K562 (cell line): Measurements from ENCODE around the gene IQCE. TPM values are rescaled to one million over a fixed set of nuclear protein-coding genes. Genes with fewer than 3 reads are reported as not detected.

Source experiments
- ATAC-seq: fragments of 200-7000 bp; cut with Tn5 transposase; 3 replicates; pipeline ENCODE4 v1.9.1; 2020; ENCODE audit warnings: moderate library complexity
- BruUV-seq: library from RNA; stranded (reverse); fragments of 400-500 nt; replicated peaks from 2 replicates; lab custom pipeline; 2021; lab: Mats Ljungman, UMichigan
- CTCF ChIA-PET: fragments of 300-600 bp; formaldehyde crosslinking; extraction: SDS; loops from one replicate; lab custom pipeline; 2021; ENCODE audit warnings: low intra/inter-chr PET ratio; lab: Yijun Ruan, JAX
- POLR2A ChIA-PET: fragments of 300-600, 350-650 bp; sonication (Branson Sonifier 250); formaldehyde crosslinking; extraction: SDS; loops from one replicate; lab custom pipeline; 2021; ENCODE audit warnings: antibody characterized with exemption, inconsistent platforms; lab: Yijun Ruan, JAX
- DNase-seq, 4 experiments: peaks; one replicate each; pipeline versions ENCODE4 v3.0.0 to v3.0.0-alpha.2; 2011 to 2018; ENCODE audit warnings: low spot score in 3 of 4, mixed read lengths in 3 of 4; ENCODE audit errors: extremely low read depth in 1 of 4
- FAIRE-seq: peaks from 2 replicates; lab custom pipeline; 2011; peaks lifted over from hg19 to GRCh38; lab: Jason Lieb, UNC
- H2AFZ ChIP-seq: 2 replicates; pipeline ENCODE4 v1.6.0; 2011; ENCODE audit warnings: low read depth, low read length, control low read depth, inconsistent platforms
- H3K27ac ChIP-seq: fragments of 200-600 bp; 3 replicates; pipeline ENCODE4 v1.8.0; 2011; ENCODE audit warnings: low read depth, mild to moderate bottlenecking, control low read depth, inconsistent platforms, low read length, moderate library complexity, mixed read lengths; ENCODE audit errors: extremely low read depth
- H3K27me3 ChIP-seq, 2 experiments: fragments of 300-600 bp in 1 of 2; 2 replicates in 1 of 2; 3 replicates in 1 of 2; pipeline versions ENCODE4 v1.6.0 to v1.8.0; 2011; ENCODE audit warnings: inconsistent platforms in 2 of 2, low read length in 2 of 2, mild to moderate bottlenecking in 1 of 2, mixed read lengths in 1 of 2, moderate library complexity in 1 of 2; ENCODE audit not compliant: control insufficient read depth in 2 of 2, insufficient read depth in 2 of 2
- H3K36me3 ChIP-seq: fragments of 300-600 bp; 3 replicates; pipeline ENCODE4 v1.8.0; 2011; ENCODE audit warnings: mild to moderate bottlenecking, low read length, inconsistent platforms; ENCODE audit not compliant: control insufficient read depth, insufficient read depth
- H3K4me1 ChIP-seq, 2 experiments: fragments of 200-600 bp in 1 of 2; replicated peaks in 1 of 2; 2 replicates in 1 of 2; 3 replicates in 1 of 2; pipeline versions ENCODE4 v1.5.1 to v1.8.0; 2011; ENCODE audit warnings: inconsistent platforms in 2 of 2, low read length in 2 of 2, mild to moderate bottlenecking in 1 of 2, mixed read lengths in 1 of 2, moderate library complexity in 1 of 2; ENCODE audit not compliant: control insufficient read depth in 2 of 2, insufficient read depth in 2 of 2
- H3K4me2 ChIP-seq: 2 replicates; pipeline ENCODE4 v1.6.1; 2011; ENCODE audit warnings: low read length, control low read depth, inconsistent platforms, mixed read lengths; ENCODE audit not compliant: insufficient read depth
- H3K4me3 ChIP-seq: fragments of 200-600 bp; sonication (generic), shearing (Covaris generic); 2 replicates; pipeline ENCODE4 v1.5.1; 2016; ENCODE audit warnings: control low read depth, inconsistent platforms
- H3K79me2 ChIP-seq: fragments of 200-600 bp; 3 replicates; pipeline ENCODE4 v1.8.0; 2011; ENCODE audit warnings: low read length, inconsistent platforms; ENCODE audit not compliant: control insufficient read depth, insufficient read depth
- H3K9ac ChIP-seq, 2 experiments: 2 replicates each; pipeline versions ENCODE4 v1.6.0 to v1.6.1; 2011; ENCODE audit warnings: low read depth in 2 of 2, low read length in 2 of 2, control low read depth in 1 of 2, inconsistent platforms in 1 of 2, mild to moderate bottlenecking in 1 of 2, mixed read lengths in 1 of 2; ENCODE audit not compliant: insufficient read depth in 1 of 2
- H3K9me1 ChIP-seq: one replicate; pipeline ENCODE4 v1.6.0; 2011; ENCODE audit warnings: inconsistent platforms, mild to moderate bottlenecking, low read length, moderate library complexity; ENCODE audit not compliant: control insufficient read depth, insufficient read depth
- H3K9me3 ChIP-seq: replicated peaks from 2 replicates; pipeline ENCODE4 v1.5.1; 2011; ENCODE audit warnings: low read depth, low read length, inconsistent platforms; ENCODE audit not compliant: control insufficient read depth, insufficient read depth
- H4K20me1 ChIP-seq: replicated peaks from 2 replicates; pipeline ENCODE4 v1.6.1; 2011; ENCODE audit warnings: low read length, inconsistent platforms, mixed read lengths; ENCODE audit not compliant: control insufficient read depth, insufficient read depth
- ADNP ChIP-seq: fragments of 200-800 bp; sonication (Bioruptor generic); IDR thresholded peaks from 2 replicates; pipeline ENCODE4 v1.6.1; 2016; ENCODE audit warnings: missing genetic modification characterization, missing compliant biosample characterization
- BHLHE40 ChIP-seq: IDR thresholded peaks from 2 replicates; pipeline ENCODE4 v1.6.1; 2011; ENCODE audit warnings: low read length, improper control_type of control experiment
- CREM ChIP-seq: IDR thresholded peaks from 2 replicates; pipeline ENCODE4 v1.6.1; 2014; ENCODE audit warnings: antibody characterized with exemption, low read depth
- EGR1 ChIP-seq: fragments of 450-650 bp; conservative IDR thresholded peaks from 2 replicates; pipeline ENCODE4 v1.6.1; 2017; ENCODE audit warnings: mild to moderate bottlenecking
- ELF2 ChIP-seq: fragments of 250-450 bp; sonication (Bioruptor Pico); IDR thresholded peaks from 2 replicates; pipeline ENCODE4 v1.5.0; 2021; ENCODE audit warnings: mild to moderate bottlenecking
- MCM7 ChIP-seq, 2 experiments: fragments of 450-650 bp; IDR thresholded peaks; 2 replicates each; pipeline ENCODE4 v1.6.1; 2016 to 2018
- SETDB1 ChIP-seq: IDR thresholded peaks from one replicate; pipeline ENCODE4 v1.6.1; 2012; ENCODE audit warnings: low read length, control low read depth, inconsistent platforms
- SMAD2 ChIP-seq: fragments of 150-350 bp; IDR thresholded peaks from 2 replicates; pipeline ENCODE4 v1.6.1; 2014; ENCODE audit warnings: low read depth, mild to moderate bottlenecking, low read length
- SOX6 ChIP-seq: fragments of 450-650 bp; IDR thresholded peaks from 2 replicates; pipeline ENCODE4 v1.6.1; 2014; ENCODE audit warnings: mild to moderate bottlenecking
- STAG1 ChIP-seq: sonication (generic); formaldehyde crosslinking; IDR thresholded peaks from 2 replicates; pipeline ENCODE4 v1.5.0; 2020; ENCODE audit warnings: missing genetic modification reagents, borderline replicate concordance
- ZNF175 ChIP-seq: fragments of 200-800 bp; sonication (Bioruptor generic); IDR thresholded peaks from 2 replicates; pipeline ENCODE4 v1.6.1; 2016; ENCODE audit warnings: low read depth, mild to moderate bottlenecking, missing genetic modification characterization, missing compliant biosample characterization
- WGBS: fragments of 100-300 bp; shearing (Covaris generic); methylation state at CpG from one replicate; pipeline ENCODE4 v1.1.6; 2016; ENCODE audit warnings: low coverage, mixed read lengths; ENCODE audit not compliant: insufficient coverage; ENCODE audit errors: missing lambda C conversion rate; 5-methylcytosine and 5-hydroxymethylcytosine counted together
- in situ Hi-C: fragments of 300-500 bp; cut with MboI; formaldehyde crosslinking; loops from 4 replicates; pipeline ENCODE4 v1.15.0; 2018; ENCODE audit warnings: inconsistent platforms, mixed read lengths
- intact Hi-C: fragments of 100-400 bp; cut with micrococcal nuclease; formaldehyde crosslinking; loops from 2 replicates; pipeline ENCODE4 v1.14.2; 2022
- polyA plus RNA-seq, 8 experiments: library from polyadenylated mRNA; depleted of rRNA in 4 of 8; stranded (reverse) in 5 of 8; unstranded in 3 of 8; fragments of >200 nt; fragmentation: Nextera tagmentation in 2 of 8; fragmentation: Illumina TruSeq in 1 of 8; extraction: Ambion mirVana in 2 of 8; extraction: Trizol in 1 of 8; gene quantifications; 2 replicates each; pipeline versions ENCODE4 v1.2.1 to v1.2.3, GENCODE V29; 2011 to 2014; ENCODE audit warnings: inconsistent platforms in 1 of 8, missing spikeins in 1 of 8
- total RNA-seq, 7 experiments: library from RNA; depleted of rRNA in 6 of 7; stranded (reverse); fragments of >200 nt in 6 of 7; fragmentation: Illumina TruSeq in 2 of 7; extraction: Trizol in 2 of 7; gene quantifications; 2 replicates each; pipeline versions ENCODE4 v1.2.1 to v1.2.3, GENCODE V29; 2011 to 2021; ENCODE audit warnings: low replicate concordance in 1 of 7

The IQCE gene
- total and polyA plus RNA-seq, 9 of the 15 experiments (the other 6 are each of a cell fraction or from before 2014, with no cell fraction given), result 0.18 to 8.5 (median 4.2) TPM

GRCh38 chr7:2629746-2630681 lies 71.2 kb downstream of the IQCE start:
- ChIA-PET POLR2A (no interaction called here), CTCF (no interaction called here)
- Histone ChIP-seq H3K79me2 (no peaks in the 10 kb centered on the region; the same call in 2 of the 3 replicates), H3K4me3 (no peak overlapping the region), H3K27ac (no peak overlapping the region), H3K36me3 (no peaks in the 10 kb centered on the region), H3K4me1 (peaks cover 22 to 56% of the 10 kb centered on the region in 2 experiments), H3K9ac (peak overlapping the region in 1 of 2 experiments; percentile 36; a peak in 2 of 4 replicates), H3K27me3 (no peaks in the 10 kb centered on the region), H2AFZ (no peak overlapping the region), H3K9me3 (no peaks in the 10 kb centered on the region), H3K4me2 (no peak overlapping the region), H3K9me1 (no peaks in the 10 kb centered on the region), H4K20me1 (peaks cover 1% of the 10 kb centered on the region; the same call in 1 of the 2 replicates)
- no TSS peak for BruUV-seq
- 46% methylated on average over 21 of the region's 21 CpGs for WGBS
- ATAC-seq (no peak), FAIRE-seq (no peak), DNase-seq (no peak)
- no peak for TF ChIP-seq MCM7 (IDR thresholded peaks at IDR 0.05)
- TF ChIP-seq SETDB1, result no peak
- TF ChIP-seq ZNF175 (CRISPR knock-in tag), result no peak
- TF ChIP-seq SOX6, result no peak
- no peak for TF ChIP-seq SMAD2
- peak; percentile 20; the same call in 1 of the 2 replicates for TF ChIP-seq CREM
- TF ChIP-seq EGR1, result peak; percentile 46; the same call in 1 of the 2 replicates
- TF ChIP-seq ELF2 (CRISPR knock-in tag), result no peak
- TF ChIP-seq BHLHE40, result peak; percentile 28; the same call in 1 of the 2 replicates
- no peak for TF ChIP-seq ADNP (tag)
- no peak for TF ChIP-seq STAG1
- intact Hi-C loops (no loop called here), in situ Hi-C loops (no loop called here)
